SK-N-DZ (cell line): ENCODE data around the gene PUDP.
"Not testable (repeated sequence)": the region's sequence is repeated elsewhere in the genome, so short reads cannot be mapped to it uniquely, and the experiment has no call there.

Source experiments
- DNase-seq: peaks from one replicate; pipeline ENCODE4 v3.0.0-alpha.2; 2015; ENCODE audit warnings: low spot score

Gene PUDP

GRCh38 chrX:7109838-7110793 is 37.8 kb downstream of the PUDP start:
- DNase-seq: no peak

DNA sequence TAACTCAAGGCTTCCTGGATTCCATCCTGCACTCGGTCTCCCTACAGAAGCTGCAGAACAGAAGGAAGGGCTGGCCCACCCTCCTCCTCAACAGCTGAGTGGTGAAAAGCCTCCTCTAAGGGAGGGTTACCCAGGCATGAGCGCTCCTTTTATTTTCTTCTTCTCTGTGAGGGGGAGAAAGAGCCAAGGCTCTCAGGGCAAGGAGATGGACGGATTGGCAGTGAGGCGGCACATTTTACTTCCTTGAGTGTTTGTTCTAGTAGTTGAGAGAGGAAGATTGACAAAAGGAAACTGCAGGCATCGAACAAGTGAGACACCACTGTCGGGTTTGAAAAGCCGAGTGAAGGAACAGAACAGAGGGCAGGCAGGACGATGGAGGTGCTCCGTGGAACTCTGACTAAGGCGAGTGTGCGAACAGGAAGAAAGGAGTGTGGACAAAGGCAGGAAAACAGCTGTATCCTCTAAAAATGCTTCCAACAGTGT is 38.9 kb downstream of the PUDP start:
- no peak for DNase-seq

- no peak for DNase-seq
Measured at GRCh38 chrX:7108030-7108429, 39.9 kb downstream of the PUDP start.

GRCh38 chrX:7106649-7107048 is 41.3 kb downstream of the PUDP start:
- DNase-seq: no peak

DNA sequence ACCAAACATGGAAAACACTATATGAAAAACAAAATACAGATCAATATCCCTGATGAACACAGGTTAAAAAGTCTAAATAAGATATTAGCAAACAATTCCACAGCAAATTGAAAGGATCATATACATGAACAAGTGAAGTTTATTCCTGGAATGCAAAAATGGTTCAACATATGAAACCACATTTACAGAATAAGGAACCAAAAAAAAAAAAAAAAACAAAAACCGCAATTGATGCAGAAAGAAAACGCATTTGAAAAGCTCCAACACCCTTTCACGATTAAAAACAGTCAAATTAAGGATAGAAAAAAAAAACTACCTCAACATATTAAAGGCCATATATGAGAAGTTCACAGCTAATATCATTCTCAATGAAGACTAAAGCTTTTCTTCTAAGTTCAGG is 45.8 kb downstream of the PUDP start:
- no peak for DNase-seq

DNA sequence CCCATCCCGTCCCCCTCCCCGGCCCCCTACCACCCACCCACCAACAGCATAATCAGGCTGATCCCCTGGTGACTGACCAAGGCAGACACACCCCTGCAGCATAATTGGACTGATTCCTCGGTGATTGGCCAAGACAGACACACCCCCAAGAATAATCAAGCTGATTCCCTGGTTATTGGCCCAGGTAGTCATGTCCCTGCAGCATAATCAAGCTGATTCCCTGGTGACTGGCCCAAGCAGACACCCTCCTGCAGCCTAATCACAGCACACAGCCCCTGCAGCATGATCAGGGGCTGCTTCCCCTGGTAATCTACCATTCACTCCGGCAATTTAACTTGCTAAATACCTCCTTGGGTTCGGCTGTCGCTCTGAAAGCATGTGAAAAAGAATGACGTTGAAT is 47.9 kb downstream of the PUDP start:
- DNase-seq: no peak

- DNase-seq: not testable (repeated sequence)
Measured at GRCh38 chrX:7095657-7096056, 52.3 kb downstream of the PUDP start.

DNA sequence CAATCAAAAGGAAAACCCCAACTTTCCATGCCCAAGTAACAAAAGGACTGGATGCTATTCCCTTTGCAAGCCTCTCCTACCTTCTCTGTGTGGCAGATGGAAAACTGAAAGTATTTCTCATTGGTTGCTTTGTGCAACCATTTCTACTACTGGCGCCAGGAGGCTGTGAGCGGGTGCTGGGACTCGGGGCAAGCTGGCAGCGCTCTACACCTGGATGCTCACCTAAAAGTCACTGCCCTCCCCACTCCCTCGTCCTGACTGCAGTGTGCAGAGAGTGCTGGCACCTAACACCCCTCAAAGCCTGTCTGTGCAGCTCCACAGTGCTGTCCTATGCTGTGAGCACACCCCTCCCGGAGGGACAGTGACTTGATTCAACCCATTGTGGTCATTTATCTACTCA is 54.6 kb downstream of the PUDP start:
- DNase-seq: no peak

GRCh38 chrX:7092543-7092942 is 55.4 kb downstream of the PUDP start:
- DNase-seq: no peak

DNA sequence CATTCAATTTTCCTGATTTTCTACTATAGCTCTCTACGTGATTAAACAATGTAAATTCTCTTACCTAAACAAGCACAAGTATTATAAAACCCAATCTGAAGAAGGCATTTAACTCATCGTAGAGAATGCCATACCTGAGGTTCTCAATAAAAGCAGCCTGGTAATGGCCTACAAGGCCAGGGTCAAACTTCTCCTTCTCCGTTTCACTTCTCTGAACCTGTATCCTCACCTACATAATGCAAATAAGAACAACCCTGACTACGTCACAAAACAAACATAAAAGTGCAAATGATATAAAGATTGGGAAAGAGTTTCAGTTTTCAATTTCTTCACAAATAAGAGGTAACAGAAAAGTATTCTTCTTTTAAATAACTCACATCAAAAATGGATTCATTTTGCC is 56.0 kb downstream of the PUDP start:
- no peak for DNase-seq

DNA sequence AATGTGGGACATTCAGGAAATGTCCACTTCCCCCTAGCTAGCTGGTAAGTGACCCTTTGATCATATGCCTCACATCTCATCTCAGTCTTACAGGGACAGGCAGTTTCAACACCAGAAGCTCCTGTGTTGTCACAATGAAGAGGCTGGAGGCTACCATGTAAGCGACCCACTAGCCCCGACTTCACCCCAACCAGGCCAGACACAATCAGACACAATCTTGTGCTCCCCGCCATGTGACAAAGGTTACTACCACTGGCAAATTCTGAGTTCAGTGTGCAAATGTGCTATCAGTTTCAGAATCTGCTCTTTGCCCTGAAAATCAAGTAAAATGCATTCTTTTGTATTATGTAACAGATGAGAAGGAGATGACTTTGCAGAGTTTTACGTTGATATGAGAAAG is 57.3 kb downstream of the PUDP start:
- DNase-seq: no peak

DNA sequence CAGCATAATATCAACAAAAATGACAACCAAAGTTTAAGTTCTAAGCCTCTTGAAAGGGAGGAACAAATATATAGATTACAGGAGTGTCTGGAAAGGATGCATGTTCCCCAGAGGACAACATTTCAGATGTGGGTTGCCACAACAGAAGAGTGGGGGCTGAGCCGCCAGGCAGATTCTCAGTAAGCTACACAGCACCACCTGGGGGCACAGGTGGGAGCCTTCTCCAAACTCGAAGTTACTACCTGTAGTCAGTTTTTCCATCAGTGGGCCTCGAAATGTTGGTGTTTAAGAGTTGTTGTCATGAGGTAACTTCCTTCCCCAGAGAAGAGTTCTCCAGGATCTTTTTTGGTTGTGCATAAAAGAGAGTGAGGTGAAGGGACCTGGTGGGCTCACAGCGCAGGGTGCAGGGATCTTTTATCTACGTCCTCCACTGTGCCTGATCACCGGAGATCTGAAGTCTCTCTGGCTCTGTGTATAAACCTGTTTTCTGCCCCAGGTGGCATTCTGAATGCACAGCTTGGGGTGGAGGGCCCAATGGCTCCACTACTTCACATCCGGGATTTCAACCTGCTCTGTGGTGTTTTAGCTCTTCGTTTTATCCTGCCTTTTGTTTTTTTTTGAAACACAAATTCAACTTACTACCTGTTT is 58.9 kb downstream of the PUDP start:
- DNase-seq: peak; percentile 18

GRCh38 chrX:7086384-7086783 is 61.6 kb downstream of the PUDP start:
- DNase-seq: no peak

GRCh38 chrX:7085879-7086278 is 62.1 kb downstream of the PUDP start:
- no peak for DNase-seq

- no peak for DNase-seq
Measured at GRCh38 chrX:7084841-7085240, 63.1 kb downstream of the PUDP start.

DNA sequence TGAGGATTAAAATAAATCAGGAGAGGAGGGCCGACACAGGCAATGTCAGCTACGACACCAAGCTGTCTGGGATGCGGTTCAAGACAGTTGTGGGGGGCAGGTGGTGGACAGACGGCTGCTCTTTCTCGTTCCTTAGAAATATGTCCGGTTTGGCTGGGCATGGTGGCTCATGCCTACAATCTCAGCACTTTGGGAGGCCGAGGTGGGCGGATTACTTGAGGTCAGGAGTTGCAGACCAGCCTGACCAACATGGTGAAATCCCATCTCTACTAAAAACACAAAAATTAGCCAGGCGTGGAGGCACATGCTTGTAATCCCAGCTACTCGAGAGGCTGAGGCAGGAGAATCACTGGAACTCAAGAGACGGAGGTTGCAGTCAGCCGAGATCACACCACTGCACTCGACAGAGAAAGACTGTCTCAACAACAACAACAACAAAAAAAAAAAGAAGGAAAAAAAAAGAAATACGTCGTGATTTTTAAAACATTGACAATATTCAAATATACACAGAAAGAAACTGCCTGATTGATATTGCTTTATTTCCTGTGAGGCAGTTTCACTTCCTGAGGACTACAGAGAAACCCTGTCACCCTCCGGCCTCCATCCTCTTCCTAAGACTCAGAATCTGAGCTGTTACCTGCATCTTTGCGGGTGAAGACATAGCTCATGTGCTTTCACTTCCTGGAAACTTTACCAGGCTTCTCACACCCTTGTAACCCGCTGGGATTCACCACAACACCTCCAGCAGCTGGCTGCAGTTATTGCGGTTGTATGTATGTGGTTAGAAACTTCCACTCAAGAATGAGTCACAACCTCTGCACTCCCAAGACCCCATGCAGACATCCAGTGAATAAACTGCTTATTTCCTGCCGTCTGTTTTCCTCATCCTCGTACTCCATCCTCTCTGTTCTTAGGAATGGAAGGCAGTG is 64.2 kb downstream of the PUDP start:
- DNase-seq: no peak

DNA sequence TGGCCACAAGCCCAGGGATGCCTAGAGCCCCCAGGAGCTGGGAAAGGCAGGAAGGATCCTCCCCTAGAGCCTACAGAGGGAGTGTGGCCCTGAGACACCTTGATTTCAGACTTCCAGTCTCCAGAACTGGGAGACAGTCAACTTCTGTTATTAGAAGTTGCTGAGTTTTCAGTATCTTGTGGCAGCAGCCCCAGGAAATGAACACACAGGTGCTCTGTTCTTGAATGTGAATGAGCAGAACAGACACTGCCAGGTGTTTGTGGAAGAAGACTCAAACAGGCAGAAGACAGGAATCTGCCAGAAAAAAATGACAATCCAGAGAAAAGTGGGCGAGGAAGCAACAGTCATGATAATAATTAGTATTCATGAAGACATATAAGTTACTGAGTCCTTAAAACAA is 64.9 kb downstream of the PUDP start:
- DNase-seq: no peak

DNA sequence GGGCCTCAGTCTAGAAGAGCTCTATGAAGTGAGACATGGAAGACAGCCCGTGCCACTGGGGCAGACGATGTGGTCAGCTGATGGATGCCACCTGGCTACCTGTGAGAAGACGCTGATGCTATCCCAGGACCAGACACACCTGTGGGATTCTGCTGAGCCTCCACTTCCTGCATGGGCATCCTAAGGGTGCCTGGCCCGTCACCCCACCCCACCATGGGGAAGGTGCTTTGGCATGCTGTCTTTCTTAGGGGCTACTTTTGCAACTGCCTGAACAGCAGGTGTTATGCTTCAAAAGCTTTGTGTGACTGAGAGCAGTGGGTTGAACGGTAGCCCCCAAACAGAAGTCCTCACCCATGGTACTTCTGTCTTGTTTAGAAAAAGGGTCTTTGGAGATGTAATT is 65.4 kb downstream of the PUDP start:
- DNase-seq: no peak

DNA sequence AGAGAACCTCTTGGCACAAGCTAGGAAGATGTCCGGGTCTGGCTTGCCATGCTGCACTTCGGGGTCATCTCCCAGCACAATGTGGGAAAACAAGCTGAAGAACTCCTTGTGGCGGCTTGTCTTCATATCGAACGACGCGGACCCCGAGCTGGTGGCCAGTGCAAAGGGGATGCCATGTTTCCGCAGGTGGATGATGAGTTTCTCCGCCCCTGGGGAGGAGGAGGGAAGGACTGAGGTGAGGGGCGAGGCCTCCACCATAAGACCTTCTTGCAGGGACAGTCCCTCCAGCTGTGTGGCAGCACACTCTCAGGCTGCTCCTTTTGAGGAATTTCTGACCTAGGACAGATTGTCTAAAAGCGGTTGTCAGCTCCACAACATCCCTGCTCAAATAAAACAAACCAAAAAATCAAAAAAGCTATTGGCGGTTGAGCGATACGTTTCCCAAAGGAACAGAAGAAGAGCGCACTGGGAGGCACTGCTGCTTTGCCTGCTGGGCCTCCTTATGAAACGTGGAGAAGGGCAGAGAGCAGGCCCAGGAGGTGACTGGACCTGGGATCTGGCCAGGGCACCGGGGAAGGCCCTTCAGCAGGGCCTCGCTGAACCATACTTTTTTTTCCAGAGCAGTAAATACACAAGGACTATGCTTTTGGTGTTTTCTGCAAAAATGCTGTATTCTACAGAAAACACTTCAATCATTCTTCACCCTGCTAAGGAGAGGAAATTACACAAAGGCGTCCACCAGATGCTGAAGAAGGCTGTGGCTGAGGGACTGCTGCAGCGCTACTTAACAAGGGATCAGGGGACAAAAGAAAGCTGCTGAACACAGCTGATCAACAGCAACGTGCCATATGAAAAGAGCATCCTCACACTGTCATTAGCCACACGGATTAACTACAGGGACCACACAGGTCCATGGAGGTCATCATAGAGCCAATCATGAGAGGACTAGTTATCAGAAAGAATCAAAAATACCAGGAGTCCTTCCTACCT is 70.4 kb downstream of the PUDP start:
- DNase-seq: no peak

- DNase-seq: no peak
Measured at GRCh38 chrX:7076245-7076661, 71.7 kb downstream of the PUDP start.

GRCh38 chrX:7074908-7075204 is 73.1 kb downstream of the PUDP start:
- no peak for DNase-seq
